Measurements from ENCODE around the gene TADA1. TPM values are rescaled to one million over a fixed set of nuclear protein-coding genes. Genes with fewer than 3 reads are reported as not detected.

The TADA1 gene
- total RNA-seq, 1 experiment from 2014 or later, result 16.0 TPM

DNA sequence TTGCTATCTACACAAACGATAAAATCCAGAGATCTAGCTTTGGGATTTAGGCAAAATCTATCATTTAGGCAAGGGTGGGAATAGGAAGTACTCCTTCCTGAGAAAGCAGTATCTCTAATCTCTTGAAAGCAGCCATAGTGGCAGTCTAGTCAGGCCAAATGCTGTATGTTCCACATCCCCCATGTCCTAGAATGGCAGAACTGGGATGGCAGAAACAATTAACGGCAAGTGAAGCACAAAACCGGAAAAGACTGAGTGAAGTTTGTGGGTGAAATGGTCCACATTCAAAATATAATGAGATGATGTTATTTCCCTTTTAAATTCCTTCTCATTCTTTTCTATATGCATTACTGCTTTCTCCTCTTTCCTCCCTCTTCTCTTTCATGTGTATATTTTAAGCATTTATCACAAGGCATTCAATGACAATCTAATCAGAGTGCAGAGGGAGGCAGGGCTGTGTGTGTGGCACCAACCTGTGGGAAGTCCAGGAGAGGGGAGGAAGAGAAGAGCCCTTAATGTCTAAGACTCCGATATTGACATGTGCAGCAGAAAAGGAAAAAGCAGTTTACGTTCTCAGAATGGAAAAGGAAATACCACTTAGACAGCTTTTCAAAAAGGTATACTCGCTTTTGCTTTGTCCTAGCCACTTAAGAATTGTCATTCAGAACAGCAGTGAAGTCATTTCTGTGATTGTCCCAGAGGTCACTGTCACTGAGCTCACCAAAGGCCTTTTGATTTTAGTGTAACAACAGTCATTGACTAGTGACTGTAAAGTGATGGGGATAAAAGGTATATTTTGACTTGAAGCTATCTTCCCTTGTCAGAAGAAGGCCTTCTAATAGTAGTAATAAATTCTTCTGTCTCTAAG is 42.3 kb upstream of the TADA1 start (continued):
- TF ChIP-seq, protein P1, sequence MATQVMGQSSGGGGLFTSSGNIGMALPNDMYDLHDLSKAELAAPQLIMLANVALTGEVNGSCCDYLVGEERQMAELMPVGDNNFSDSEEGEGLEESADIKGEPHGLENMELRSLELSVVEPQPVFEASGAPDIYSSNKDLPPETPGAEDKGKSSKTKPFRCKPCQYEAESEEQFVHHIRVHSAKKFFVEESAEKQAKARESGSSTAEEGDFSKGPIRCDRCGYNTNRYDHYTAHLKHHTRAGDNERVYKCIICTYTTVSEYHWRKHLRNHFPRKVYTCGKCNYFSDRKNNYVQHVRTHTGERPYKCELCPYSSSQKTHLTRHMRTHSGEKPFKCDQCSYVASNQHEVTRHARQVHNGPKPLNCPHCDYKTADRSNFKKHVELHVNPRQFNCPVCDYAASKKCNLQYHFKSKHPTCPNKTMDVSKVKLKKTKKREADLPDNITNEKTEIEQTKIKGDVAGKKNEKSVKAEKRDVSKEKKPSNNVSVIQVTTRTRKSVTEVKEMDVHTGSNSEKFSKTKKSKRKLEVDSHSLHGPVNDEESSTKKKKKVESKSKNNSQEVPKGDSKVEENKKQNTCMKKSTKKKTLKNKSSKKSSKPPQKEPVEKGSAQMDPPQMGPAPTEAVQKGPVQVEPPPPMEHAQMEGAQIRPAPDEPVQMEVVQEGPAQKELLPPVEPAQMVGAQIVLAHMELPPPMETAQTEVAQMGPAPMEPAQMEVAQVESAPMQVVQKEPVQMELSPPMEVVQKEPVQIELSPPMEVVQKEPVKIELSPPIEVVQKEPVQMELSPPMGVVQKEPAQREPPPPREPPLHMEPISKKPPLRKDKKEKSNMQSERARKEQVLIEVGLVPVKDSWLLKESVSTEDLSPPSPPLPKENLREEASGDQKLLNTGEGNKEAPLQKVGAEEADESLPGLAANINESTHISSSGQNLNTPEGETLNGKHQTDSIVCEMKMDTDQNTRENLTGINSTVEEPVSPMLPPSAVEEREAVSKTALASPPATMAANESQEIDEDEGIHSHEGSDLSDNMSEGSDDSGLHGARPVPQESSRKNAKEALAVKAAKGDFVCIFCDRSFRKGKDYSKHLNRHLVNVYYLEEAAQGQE (IDR thresholded peaks at IDR 0.05; ENCODE audit: low read depth), result no peak
- no peak for TF ChIP-seq JUND (IDR thresholded peaks at IDR 0.05)
- TF ChIP-seq EZH2 (IDR thresholded peaks at IDR 0.05), result no peak
- no peak for TF ChIP-seq EZH2phosphoT487 (IDR thresholded peaks at IDR 0.05; ENCODE audit: borderline replicate concordance)
- TF ChIP-seq TCF7L2 (IDR thresholded peaks at IDR 0.05; ENCODE audit: borderline replicate concordance, extremely low read depth, insufficient read depth, insufficient read length), result no peak
- no peak for TF ChIP-seq ZFX (IDR thresholded peaks at IDR 0.05)

DNA sequence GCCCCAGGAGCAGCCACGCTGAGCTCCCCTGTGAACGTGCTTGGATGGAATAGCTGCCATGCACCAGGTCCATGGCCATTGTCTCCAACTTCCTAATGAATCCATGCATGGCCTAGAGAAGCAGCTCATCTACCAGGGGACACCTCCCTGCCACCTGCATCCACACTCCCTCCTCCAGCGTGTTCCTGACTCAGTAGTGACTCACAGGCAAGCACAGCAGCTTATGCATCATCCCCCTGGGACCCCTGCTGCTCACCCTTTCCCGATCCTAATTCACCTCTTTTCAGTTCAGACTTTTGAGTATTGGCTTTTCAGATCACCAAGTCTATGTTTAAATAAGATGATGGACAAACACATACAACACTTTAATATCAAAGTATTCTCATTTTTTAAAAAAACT is 39.9 kb upstream of the TADA1 start:
- H3K9me2 ChIP-seq (ENCODE audit: insufficient read depth), result no peaks in the 10 kb centered on the region
- TF ChIP-seq FOSL1 (IDR thresholded peaks at IDR 0.05; ENCODE audit: low read depth) (peak; percentile 93), SP1 (IDR thresholded peaks at IDR 0.05; ENCODE audit: low read depth) (peak; percentile 57), YY1 (IDR thresholded peaks at IDR 0.05; ENCODE audit: extremely low read depth, insufficient replicate concordance, low read depth, low read length) (no peak), SRF (IDR thresholded peaks at IDR 0.05; ENCODE audit: low read depth) (peak; percentile 42; the same call in 1 of the 2 replicates), JUND (IDR thresholded peaks at IDR 0.05) (peak; percentile 78), CBX3 (IDR thresholded peaks at IDR 0.05; ENCODE audit: low read depth) (peak; percentile 65; the same call in 1 of the 2 replicates)
- TF ChIP-seq, protein P2, sequence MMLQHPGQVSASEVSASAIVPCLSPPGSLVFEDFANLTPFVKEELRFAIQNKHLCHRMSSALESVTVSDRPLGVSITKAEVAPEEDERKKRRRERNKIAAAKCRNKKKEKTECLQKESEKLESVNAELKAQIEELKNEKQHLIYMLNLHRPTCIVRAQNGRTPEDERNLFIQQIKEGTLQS (IDR thresholded peaks at IDR 0.05), result no peak
- TF ChIP-seq, protein P3, sequence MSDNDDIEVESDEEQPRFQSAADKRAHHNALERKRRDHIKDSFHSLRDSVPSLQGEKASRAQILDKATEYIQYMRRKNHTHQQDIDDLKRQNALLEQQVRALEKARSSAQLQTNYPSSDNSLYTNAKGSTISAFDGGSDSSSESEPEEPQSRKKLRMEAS (IDR thresholded peaks at IDR 0.05), result peak; percentile 52
- H3K27ac ChIP-seq (ENCODE audit: low read depth, low read length), result no peak overlapping the region
- no peak overlapping the region for H3K4me3 ChIP-seq (replicated peaks in 1 of 2; ENCODE audit: low read depth in 1 of 2, low read length in 2 of 2)
- ChIA-PET CTCF (interaction anchor here (1.4 to 1.8 kb wide), 2 partner anchors 141 to 143 kb away, joined by 5 to 7 read pairs; no protein-coding TSS in a partner anchor), RAD21 (ENCODE audit: low non-redundant PET in 1 of 2, low total read pairs in 2 of 2, uncharacterized antibody in 2 of 2, unreplicated experiment in 2 of 2) (no interaction called here), POLR2A (no interaction called here)
- H3K36me3 ChIP-seq (ENCODE audit: control insufficient read depth in 1 of 2, insufficient read depth in 2 of 2, low read length in 2 of 2), result no peaks in the 10 kb centered on the region
- BruUV-seq (replicated peaks), result no TSS peak
- no peaks in the 10 kb centered on the region for H3K9me3 ChIP-seq (ENCODE audit: control insufficient read depth in 1 of 2, insufficient read depth in 1 of 2, low read depth in 1 of 2, low read length in 2 of 2)
- peak; percentile 59 for DNase-seq (ENCODE audit: low read depth, low spot score)
- H2AFZ ChIP-seq (ENCODE audit: low read depth, low read length, poor library complexity, severe bottlenecking), result no peak overlapping the region
- intact Hi-C loops (cut with micrococcal nuclease), result loop anchor here (1.0 kb wide), 1 partner anchor 617 kb away; no protein-coding TSS in a partner anchor
- ATAC-seq, result peak; percentile 90
- H3K9ac ChIP-seq (ENCODE audit: low read length), result no peak overlapping the region
- H4K20me1 ChIP-seq (ENCODE audit: insufficient read depth), result no peaks in the 10 kb centered on the region
- H3K4me1 ChIP-seq (ENCODE audit: control insufficient read depth in 1 of 2, insufficient read depth in 2 of 2, low read length in 2 of 2), result peaks cover 0 to 29% of the 10 kb centered on the region in 2 experiments; a peak in 2 of 4 replicates
- H3K27me3 ChIP-seq (ENCODE audit: insufficient read depth, low read length), result no peaks in the 10 kb centered on the region
- H3K4me2 ChIP-seq (ENCODE audit: low read length), result peak overlapping the region; percentile 42; the same call in 1 of the 2 replicates
- H3K79me2 ChIP-seq (ENCODE audit: insufficient read depth, low read length), result no peaks in the 10 kb centered on the region
